Left ventricle myocardium superior (tissue), 1 donor: ENCODE results near the gene OR51E2. TPM values are rescaled to one million over a fixed set of nuclear protein-coding genes. Genes with fewer than 3 reads are reported as not detected.

Source experiments
- total RNA-seq: library from RNA; stranded (reverse); fragmentation: NEBNext Ultra II Directional; extraction: Animal tissue kit (Norgen Biotek cat#: 25700); gene quantifications from one replicate; pipeline ENCODE4 v1.2.1, GENCODE V29; 2021
- donor health status: DM: no; HTN: yes; CAD: no; lungs with severe emphysema.

Gene OR51E2
- total RNA-seq, 1 donor from 2014 or later, result not detected

Other genes starting within 250 kb of the OR51E2 start
- gene OR52K2, start 248.6 kb downstream of the OR51E2 start, total RNA-seq, result not detected
- gene OR52K1, start 215.2 kb downstream of the OR51E2 start, total RNA-seq, result not detected
- gene OR52M1, start 152.7 kb downstream of the OR51E2 start, total RNA-seq, result not detected
- not detected for gene OR52I2, start 116.1 kb downstream of the OR51E2 start, total RNA-seq
- not detected for gene OR52I1, start 103.8 kb downstream of the OR51E2 start, total RNA-seq
- 10.6 TPM for gene TRIM68, start 89.6 kb downstream of the OR51E2 start, total RNA-seq
- not detected for gene OR51D1, start 60.4 kb downstream of the OR51E2 start, total RNA-seq
- gene OR51E1, start 53.9 kb downstream of the OR51E2 start, total RNA-seq, result 1.8 TPM
- gene MMP26, start 6.9 kb upstream of the OR51E2 start, total RNA-seq, result not detected
- gene OR51F1, start 72.1 kb upstream of the OR51E2 start, total RNA-seq, result not detected
- gene OR52R1, start 106.5 kb upstream of the OR51E2 start, total RNA-seq, result not detected
- gene OR51F2, start 123.5 kb upstream of the OR51E2 start, total RNA-seq, result not detected
- gene OR51S1, start 151.4 kb upstream of the OR51E2 start, total RNA-seq, result not detected
- not detected for gene OR51T1, start 184.0 kb upstream of the OR51E2 start, total RNA-seq
- gene OR51A7, start 205.9 kb upstream of the OR51E2 start, total RNA-seq, result not detected
- not detected for gene OR51G2, start 221.5 kb upstream of the OR51E2 start, total RNA-seq
- gene OR51G1, start 226.5 kb upstream of the OR51E2 start, total RNA-seq, result not detected
- not detected for gene OR51A4, start 249.8 kb upstream of the OR51E2 start, total RNA-seq